ENCODE data around the gene EPS8L3.
"Not testable (repeated sequence)": the region's sequence is repeated elsewhere in the genome, so short reads cannot be mapped to it uniquely, and the experiment has no call there.

The EPS8L3 gene

GRCh38 chr1:109702940-109703339 is 60.8 kb downstream of the EPS8L3 start:
- not testable (repeated sequence) for H3K4me3 ChIP-seq (ENCODE audit: low read depth, low read length); H3K79me2 ChIP-seq (ENCODE audit: control insufficient read depth, insufficient read depth, low read length, unreplicated experiment); H3K4me1 ChIP-seq (ENCODE audit: control insufficient read depth, insufficient read depth, low read length, unreplicated experiment); H3K27ac ChIP-seq (ENCODE audit: low read depth, low read length); H3K36me3 ChIP-seq (ENCODE audit: insufficient read depth, low read length); H2AFZ ChIP-seq (ENCODE audit: low read length, unreplicated experiment); H3K27me3 ChIP-seq (ENCODE audit: insufficient read depth, low read length)
